BJ (cell line): Measurements from ENCODE around the gene FKBP8. TPM values are rescaled to one million over a fixed set of nuclear protein-coding genes. Genes with fewer than 3 reads are reported as not detected.

Experiments used
- CTCF ChIA-PET: fragments of 350-600 bp; formaldehyde crosslinking; extraction: SDS; loops from one replicate; lab custom pipeline; 2021; ENCODE audit warnings: antibody characterized with exemption, inconsistent platforms; lab: Yijun Ruan, JAX
- POLR2A ChIA-PET: fragments of 300-600 bp; sonication (Branson Sonifier 250); formaldehyde crosslinking; extraction: SDS; loops from one replicate; lab custom pipeline; 2021; ENCODE audit warnings: antibody characterized with exemption; lab: Charles Lee
- DNase-seq: peaks from one replicate; pipeline ENCODE4 v3.0.0-alpha.2; 2011; ENCODE audit warnings: low read depth
- H3K27me3 ChIP-seq: 2 replicates; pipeline ENCODE4 v1.6.0; 2011; ENCODE audit warnings: low read length; ENCODE audit not compliant: control insufficient read depth, insufficient read depth
- H3K36me3 ChIP-seq: 2 replicates; pipeline ENCODE4 v1.5.1; 2011; ENCODE audit warnings: low read length; ENCODE audit not compliant: control insufficient read depth, insufficient read depth
- H3K4me3 ChIP-seq: 2 replicates; pipeline ENCODE4 v1.5.1; 2011; ENCODE audit warnings: low read depth, mild to moderate bottlenecking, control low read depth, low read length
- polyA plus RNA-seq: library from polyadenylated mRNA; depleted of rRNA; stranded (reverse); fragments of >200 nt; gene quantifications from 2 replicates; pipeline ENCODE4 v1.2.3, GENCODE V29; 2011
- TF ChIP-seq, protein P1 (sequence below): IDR thresholded peaks from 2 replicates; pipeline ENCODE4 v1.5.1; 2011; ENCODE audit warnings: low read depth, mild to moderate bottlenecking, control low read depth, inconsistent platforms, low read length, moderate library complexity; ENCODE audit not compliant: insufficient read depth

FKBP8 gene
- polyA plus RNA-seq, 1 experiment: 280 TPM

DNA sequence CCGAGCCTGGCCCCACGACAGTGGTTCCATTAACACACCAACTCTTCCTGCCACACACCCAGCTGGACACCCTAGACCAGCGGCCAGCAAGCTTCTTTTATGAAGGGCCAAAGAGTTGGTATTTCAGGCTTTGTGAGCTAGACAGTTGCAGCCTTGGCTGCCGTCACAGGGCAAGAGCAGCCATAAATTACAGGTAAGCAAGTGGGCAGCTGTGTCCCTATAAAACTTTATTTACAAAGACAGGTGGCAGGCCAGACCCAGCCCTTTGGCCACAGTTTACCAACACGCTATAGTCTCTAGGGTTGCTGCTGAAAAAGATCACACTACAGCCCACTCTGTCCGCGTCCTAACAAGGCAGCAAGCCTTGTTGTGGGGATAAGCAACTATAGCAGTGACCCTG is 34.8 kb downstream of the FKBP8 start:
- DNase-seq: no peak
- TF ChIP-seq, protein P1, sequence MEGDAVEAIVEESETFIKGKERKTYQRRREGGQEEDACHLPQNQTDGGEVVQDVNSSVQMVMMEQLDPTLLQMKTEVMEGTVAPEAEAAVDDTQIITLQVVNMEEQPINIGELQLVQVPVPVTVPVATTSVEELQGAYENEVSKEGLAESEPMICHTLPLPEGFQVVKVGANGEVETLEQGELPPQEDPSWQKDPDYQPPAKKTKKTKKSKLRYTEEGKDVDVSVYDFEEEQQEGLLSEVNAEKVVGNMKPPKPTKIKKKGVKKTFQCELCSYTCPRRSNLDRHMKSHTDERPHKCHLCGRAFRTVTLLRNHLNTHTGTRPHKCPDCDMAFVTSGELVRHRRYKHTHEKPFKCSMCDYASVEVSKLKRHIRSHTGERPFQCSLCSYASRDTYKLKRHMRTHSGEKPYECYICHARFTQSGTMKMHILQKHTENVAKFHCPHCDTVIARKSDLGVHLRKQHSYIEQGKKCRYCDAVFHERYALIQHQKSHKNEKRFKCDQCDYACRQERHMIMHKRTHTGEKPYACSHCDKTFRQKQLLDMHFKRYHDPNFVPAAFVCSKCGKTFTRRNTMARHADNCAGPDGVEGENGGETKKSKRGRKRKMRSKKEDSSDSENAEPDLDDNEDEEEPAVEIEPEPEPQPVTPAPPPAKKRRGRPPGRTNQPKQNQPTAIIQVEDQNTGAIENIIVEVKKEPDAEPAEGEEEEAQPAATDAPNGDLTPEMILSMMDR: no peak
- Histone ChIP-seq H3K27me3 (no peaks in the 10 kb centered on the region), H3K36me3 (peaks cover 3% of the 10 kb centered on the region), H3K4me3 (no peak overlapping the region)
- CTCF ChIA-PET: interaction anchor here (0.8 to 1.7 kb wide), 3 partner anchors 11 to 42 kb away, joined by 3 to 7 read pairs (median 4); no protein-coding TSS in a partner anchor
- POLR2A ChIA-PET: no interaction called here

DNA sequence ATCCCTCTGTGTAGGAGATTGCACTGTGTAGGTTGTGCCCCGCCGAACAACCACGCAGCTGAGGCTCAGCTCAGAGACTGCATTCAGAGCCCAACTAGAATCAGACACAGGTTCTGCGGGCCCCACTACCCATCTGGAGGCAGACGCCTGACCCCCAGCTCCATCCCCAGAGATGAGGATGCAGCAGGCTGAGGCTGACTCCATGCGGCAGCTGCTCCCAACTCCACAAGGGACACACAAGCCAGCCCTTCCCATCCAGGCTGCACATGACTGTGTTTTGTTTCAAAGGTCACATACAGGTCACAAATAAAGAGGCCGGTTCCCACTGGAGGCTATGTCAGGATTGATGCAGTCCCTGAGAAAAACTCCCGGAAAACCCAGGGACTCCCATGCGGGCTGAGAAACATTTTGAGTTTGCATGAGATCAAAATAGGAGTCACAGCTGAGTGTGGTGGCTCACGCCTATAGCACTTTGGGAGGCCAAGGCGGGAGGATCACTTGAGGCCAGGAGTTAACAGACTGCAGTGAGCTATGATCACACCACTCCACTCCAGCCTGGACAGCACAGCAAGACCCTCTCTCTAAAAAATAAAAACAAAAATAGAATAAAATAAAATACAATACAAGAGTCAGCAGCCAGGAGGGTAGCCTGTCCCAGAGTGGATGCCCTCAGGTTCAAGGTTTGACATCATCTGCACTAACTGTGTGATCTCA is 35.5 kb downstream of the FKBP8 start:
- Histone ChIP-seq H3K27me3 (no peaks in the 10 kb centered on the region), H3K36me3 (peaks cover 1% of the 10 kb centered on the region), H3K4me3 (no peak overlapping the region)
- POLR2A ChIA-PET: no interaction called here
- CTCF ChIA-PET: interaction anchor here (0.6 to 1.7 kb wide), 10 partner anchors 10 to 122 kb away, joined by 3 to 7 read pairs (median 3); partner anchors contain the start of gene GDF15
- TF ChIP-seq, protein P1: no peak
- no peak for DNase-seq

DNA sequence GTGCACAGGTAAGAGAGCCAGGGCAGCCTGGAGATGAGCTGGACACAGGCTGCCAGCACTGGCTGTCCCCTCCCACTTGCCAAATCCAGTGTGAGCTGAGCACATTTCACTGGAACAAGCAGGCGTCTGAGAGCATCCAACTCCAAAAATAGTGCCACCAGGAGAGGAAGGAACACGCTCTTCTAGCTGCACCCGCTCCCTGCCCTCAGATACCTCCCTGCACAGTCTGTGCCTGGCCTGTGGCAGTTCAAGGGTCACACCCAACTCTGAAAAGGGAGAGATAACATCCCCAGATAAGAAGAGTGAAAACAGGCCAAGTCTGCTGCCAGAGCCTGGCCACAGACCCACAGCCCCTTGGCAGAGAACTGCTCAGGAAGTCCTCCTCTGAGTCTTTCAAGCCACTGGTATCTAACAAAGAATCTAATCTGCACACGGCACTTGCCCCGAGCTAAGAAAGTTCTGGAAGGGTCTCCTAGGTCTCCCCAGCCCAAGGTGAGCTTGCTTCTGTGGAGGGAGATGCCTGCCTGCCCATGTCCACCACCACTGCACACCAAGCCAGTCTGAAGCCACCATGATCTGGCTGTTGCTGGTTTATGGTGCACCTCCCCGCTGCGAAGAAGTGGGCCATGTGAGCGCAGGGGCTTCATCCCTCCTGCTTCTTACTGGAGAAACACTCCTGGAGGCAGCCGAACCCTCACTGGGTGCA is 36.2 kb downstream of the FKBP8 start:
- CTCF ChIA-PET: interaction anchor here (0.6 to 1.7 kb wide), 11 partner anchors 11 to 341 kb away, joined by 3 to 4 read pairs (median 3); partner anchors contain the start of genes GDF15 and REX1BD
- TF ChIP-seq, protein P1: no peak
- POLR2A ChIA-PET: no interaction called here
- DNase-seq: no peak
- H3K4me3 ChIP-seq: no peak overlapping the region
- no peaks in the 10 kb centered on the region for H3K27me3 ChIP-seq
- H3K36me3 ChIP-seq: 0 out of 2 replicates have a peak, but pooled peaks cover 1% of the 10 kb centered on the region

DNA sequence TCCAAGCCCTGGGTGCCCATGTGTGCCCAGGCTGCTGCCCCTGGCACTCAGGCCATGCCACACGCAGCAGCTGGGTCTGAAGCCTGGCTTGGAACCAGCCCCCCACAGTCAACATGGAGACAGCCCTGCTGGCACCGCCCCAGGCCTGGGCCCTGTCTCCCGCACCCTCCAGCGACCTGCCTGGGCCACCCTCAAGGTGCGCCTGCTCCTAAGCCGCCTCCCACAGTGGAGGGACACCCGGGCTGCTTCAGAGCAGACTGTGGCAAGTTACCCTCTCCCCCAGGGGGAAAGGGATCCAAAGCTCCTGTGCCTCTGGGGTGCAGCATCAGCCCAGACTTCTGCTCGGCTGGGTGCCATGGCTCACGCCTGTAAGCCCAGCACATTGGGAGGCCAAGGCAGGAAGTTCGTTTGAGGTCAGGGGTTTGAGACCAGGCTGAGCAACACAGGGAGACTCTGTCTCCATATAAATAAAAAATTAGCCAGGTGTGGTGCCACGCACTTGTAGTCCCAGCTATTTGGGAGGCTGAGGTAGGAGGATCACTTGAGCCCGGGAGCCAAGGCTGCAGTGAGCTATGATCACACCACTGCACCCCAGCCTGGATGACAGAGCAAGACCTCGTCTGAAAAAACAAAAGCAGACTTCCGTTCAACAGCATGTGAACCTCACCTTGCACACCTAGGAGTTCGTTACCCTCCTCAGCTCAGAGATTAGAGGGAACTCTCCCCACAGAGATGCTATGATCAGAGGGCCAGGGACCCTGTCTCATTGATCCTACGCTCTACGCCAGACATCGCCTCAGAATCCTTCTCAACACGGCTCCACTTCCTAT is 37.1 kb downstream of the FKBP8 start:
- ChIA-PET POLR2A (no interaction called here), CTCF (interaction anchor here (0.8 to 1.5 kb wide), 8 partner anchors 14 to 342 kb away, joined by 3 to 4 read pairs (median 4); partner anchors contain the start of genes GDF15 and REX1BD)
- H3K27me3 ChIP-seq: no peaks in the 10 kb centered on the region
- H3K36me3 ChIP-seq: 0 out of 2 replicates have a peak, but pooled peaks cover 1% of the 10 kb centered on the region
- TF ChIP-seq, protein P1: no peak
- no peak overlapping the region for H3K4me3 ChIP-seq
- DNase-seq: no peak
